ENCODE results near the gene XPR1. TPM values are rescaled to one million over a fixed set of nuclear protein-coding genes. Genes with fewer than 3 reads are reported as not detected.

The XPR1 gene
- total and polyA plus RNA-seq, 2 of the 8 experiments (the other 6 are each of a cell fraction or from before 2014, with no cell fraction given), result 28.6 to 43.9 TPM

DNA sequence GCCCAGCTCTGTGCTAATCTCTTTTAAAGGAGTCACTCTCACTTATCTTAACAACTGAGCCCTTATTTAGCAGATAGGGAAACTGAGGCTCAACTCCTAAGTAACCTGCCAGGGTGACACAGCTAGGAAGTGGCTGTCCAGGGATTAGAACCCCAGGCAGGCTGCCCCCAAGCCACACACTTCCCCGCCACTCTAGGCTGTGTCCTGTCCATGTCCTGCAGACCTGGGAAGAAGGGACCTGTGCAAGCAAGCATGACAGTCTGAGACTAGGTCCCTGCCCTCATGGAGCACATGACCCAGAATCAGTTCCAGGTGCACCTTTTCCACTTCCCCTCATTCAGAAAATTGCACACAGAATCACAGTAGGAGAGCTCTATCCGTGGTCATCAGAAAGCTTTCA, 293.1 kb downstream of the XPR1 start:
- H4K20me1 ChIP-seq (replicated peaks in 1 of 2; ENCODE audit: control insufficient read depth in 1 of 2, insufficient read depth in 2 of 2, low read length in 2 of 2), result no peaks in the 10 kb centered on the region
- FAIRE-seq, result no peak
- peak overlapping the region; percentile 82 for H4K91ac ChIP-seq (replicated peaks; ENCODE audit: insufficient read length, low read length)
- no peak overlapping the region for H3K27ac ChIP-seq (ENCODE audit: low read depth, low read length)
- peak overlapping the region; percentile 48 for H3K4ac ChIP-seq (replicated peaks; ENCODE audit: insufficient read length, low read depth, low read length)
- peaks cover 2% of the 10 kb centered on the region for H3K23me2 ChIP-seq (ENCODE audit: low read depth, low read length)
- H2BK15ac ChIP-seq (ENCODE audit: low read length), result peak overlapping the region; percentile 36; the same call in 1 of the 2 replicates
- H2BK120ac ChIP-seq (replicated peaks; ENCODE audit: low read depth, low read length), result peak overlapping the region; percentile 28
- H2AK5ac ChIP-seq (ENCODE audit: low read depth, low read length), result peak overlapping the region; percentile 32; the same call in 1 of the 2 replicates
- no peak overlapping the region for H3K9ac ChIP-seq (replicated peaks in 1 of 4; ENCODE audit: extremely low read depth in 1 of 4, low read depth in 3 of 4, low read length in 3 of 4)
- no peaks in the 10 kb centered on the region; a peak in 1 of 7 replicates for H3K27me3 ChIP-seq (replicated peaks in 1 of 4; ENCODE audit: control insufficient read depth in 3 of 4, extremely low read depth in 1 of 4, insufficient read depth in 3 of 4, low read length in 3 of 4)
- DNase-seq (ENCODE audit: low read depth in 1 of 2, low spot score in 2 of 2), result no peak
- ChIA-PET CTCF (ENCODE audit: partially characterized antibody) (interaction anchor here (0.7 to 3.9 kb wide), 12 partner anchors 8 to 408 kb away, joined by 3 to 11 read pairs (median 4); partner anchors contain the start of gene KIAA1614), POLR2A (ENCODE audit: partially characterized antibody) (interaction anchor here (1.7 to 2.1 kb wide), 3 partner anchors 9 to 164 kb away, joined by 5 to 14 read pairs (median 8); partner anchors contain the start of genes IER5 and KIAA1614)
- H2AFZ ChIP-seq (ENCODE audit: low read length), result no peak overlapping the region
- no peak overlapping the region for H3K4me3 ChIP-seq (ENCODE audit: extremely low read depth in 1 of 4, insufficient read depth in 2 of 4, low read depth in 3 of 4, low read length in 4 of 4)
- no peaks in the 10 kb centered on the region for H3K79me1 ChIP-seq (ENCODE audit: low read depth, low read length)
- H2BK12ac ChIP-seq (ENCODE audit: low read depth, low read length), result peak overlapping the region; percentile 85
- H4K5ac ChIP-seq (ENCODE audit: insufficient read length, low read depth, low read length), result no peak overlapping the region
- H4K8ac ChIP-seq (ENCODE audit: extremely low read depth, insufficient read depth, low read length), result no peak overlapping the region
- no peaks in the 10 kb centered on the region for H3K79me2 ChIP-seq (ENCODE audit: control insufficient read depth in 1 of 2, insufficient read depth in 2 of 2, low read length in 2 of 2)
- no peak overlapping the region for H3K56ac ChIP-seq (replicated peaks; ENCODE audit: insufficient read length, low read depth, low read length)
- no peak overlapping the region for H3K23ac ChIP-seq (ENCODE audit: insufficient read length)
- peaks cover 32 to 59% (median 43%) of the 10 kb centered on the region in 4 experiments for H3K4me1 ChIP-seq (replicated peaks in 1 of 4; ENCODE audit: control insufficient read depth in 3 of 4, insufficient read depth in 4 of 4, low read length in 3 of 4)
- H3K4me2 ChIP-seq (ENCODE audit: insufficient read depth in 1 of 2, low read depth in 2 of 2, low read length in 2 of 2), result 0 out of 4 replicates have a peak overlapping the region, but pooled peaks of 1 of the 2 experiments have one; percentile 11
- no peak overlapping the region; the same call in 1 of the 2 replicates for H2BK5ac ChIP-seq (ENCODE audit: low read depth, low read length)
- H3K36me3 ChIP-seq (ENCODE audit: control insufficient read depth in 2 of 4, insufficient read depth in 4 of 4, low read length in 3 of 4), result no peaks in the 10 kb centered on the region
- no peaks in the 10 kb centered on the region for H3K9me3 ChIP-seq (ENCODE audit: insufficient read depth in 2 of 2, low read depth in 1 of 2, low read length in 1 of 2)
- WGBS, 2 experiments (ENCODE audit: extremely low coverage in 1 of 2, insufficient coverage in 1 of 2, insufficient read length in 1 of 2, insufficient replicate concordance in 2 of 2, low coverage in 1 of 2, low lambda C conversion rate in 2 of 2, missing lambda C conversion rate in 1 of 2), result 80% methylated on average over 2 of the region's 2 CpGs; no CpG with 5 or more reads in 1 of the 2 experiments
- no peak overlapping the region for H3K14ac ChIP-seq (ENCODE audit: insufficient read length)
- H3K18ac ChIP-seq (ENCODE audit: extremely low read depth, low read length), result peak overlapping the region; percentile 25; the same call in 1 of the 2 replicates
- no peak for TF ChIP-seq CREB1 (IDR thresholded peaks at IDR 0.05)
- TF ChIP-seq SIX5 (IDR thresholded peaks at IDR 0.05; ENCODE audit: low read depth, low read length), result no peak
- TF ChIP-seq KDM5A (IDR thresholded peaks at IDR 0.05; ENCODE audit: low read length), result no peak
- no peak for TF ChIP-seq HDAC2 (IDR thresholded peaks at IDR 0.05; ENCODE audit: borderline replicate concordance in 1 of 2, low read depth in 2 of 2, low read length in 2 of 2)
- no peak for TF ChIP-seq BCL11A (IDR thresholded peaks at IDR 0.05; ENCODE audit: low read depth in 2 of 2, low read length in 2 of 2)
- no peak for TF ChIP-seq TBP (IDR thresholded peaks at IDR 0.05; ENCODE audit: low read depth, low read length)
- TF ChIP-seq ZNF274 (IDR thresholded peaks at IDR 0.05; ENCODE audit: borderline replicate concordance, extremely low read depth, low read length), result no peak
- TF ChIP-seq TAF1 (IDR thresholded peaks at IDR 0.05; ENCODE audit: low read depth, low read length), result no peak
- TF ChIP-seq GTF2F1 (IDR thresholded peaks at IDR 0.05; ENCODE audit: borderline replicate concordance, low read depth, low read length), result no peak
- no peak for TF ChIP-seq HDAC6 (IDR thresholded peaks at IDR 0.05; ENCODE audit: low read depth, low read length)
- no peak for TF ChIP-seq SP2 (IDR thresholded peaks at IDR 0.05; ENCODE audit: low read length)
- no peak for TF ChIP-seq KDM1A (IDR thresholded peaks at IDR 0.05; ENCODE audit: borderline replicate concordance, low read length)
- TF ChIP-seq MAX (IDR thresholded peaks at IDR 0.05), result no peak
- no peak for TF ChIP-seq CEBPB (IDR thresholded peaks at IDR 0.05; ENCODE audit: low read depth, low read length)
- H2BK20ac ChIP-seq (ENCODE audit: low read length), result peak overlapping the region; percentile 77; the same call in 1 of the 2 replicates

All from H1 (cell line).